B cell (primary cell): Measurements from ENCODE around the gene KRTAP10-8. TPM values are rescaled to one million over a fixed set of nuclear protein-coding genes. Genes with fewer than 3 reads are reported as not detected.
"Not testable (repeated sequence)": the region's sequence is repeated elsewhere in the genome, so short reads cannot be mapped to it uniquely, and the experiment has no call there.

Experiments
- ATAC-seq: fragments of 200-7000 bp; cut with Tn5 transposase; one replicate; pipeline ENCODE4 v1.10.0; 2021; ENCODE audit warnings: low read depth, mild to moderate bottlenecking, moderate number of reproducible peaks, moderate library complexity
- CTCF ChIA-PET: fragments of 350-600 bp; sonication (Branson Sonifier 250); formaldehyde crosslinking; loops from one replicate; lab custom pipeline; 2021; ENCODE audit warnings: antibody characterized with exemption, inconsistent platforms; lab: Charles Lee
- POLR2A ChIA-PET: fragments of 350-600 bp; sonication (Branson Sonifier 250); formaldehyde crosslinking; loops from one replicate; lab custom pipeline; 2021; ENCODE audit warnings: antibody characterized with exemption; lab: Charles Lee
- DNase-seq: peaks from one replicate; pipeline ENCODE4 v3.0.0; 2013
- H2AFZ ChIP-seq: 2 replicates; pipeline ENCODE4 v1.6.1; 2012; ENCODE audit warnings: mild to moderate bottlenecking, low read depth, low read length; ENCODE audit not compliant: insufficient read depth, poor library complexity, severe bottlenecking
- H3K27ac ChIP-seq, 2 donors: 1 replicate in 1 of 2; 2 replicates in 1 of 2; pipeline ENCODE4 v1.5.1; 2012 to 2013; ENCODE audit warnings: low read length in 2 of 2, mild to moderate bottlenecking in 2 of 2, moderate library complexity in 1 of 2
- H3K27me3 ChIP-seq, 4 experiments: fragments of 200-600 bp in 1 of 4; sonication (generic) in 1 of 4; replicated peaks in 1 of 4; 1 replicate in 2 of 4; 2 replicates in 2 of 4; pipeline versions ENCODE4 v1.6.1 to v1.7.0; 2013 to 2016; ENCODE audit warnings: low read length in 3 of 4, mild to moderate bottlenecking in 2 of 4, mixed read lengths in 1 of 4, moderate library complexity in 1 of 4; ENCODE audit not compliant: insufficient read depth in 4 of 4, control insufficient read depth in 3 of 4; ENCODE audit errors: control extremely low read depth in 1 of 4
- H3K36me3 ChIP-seq, 2 experiments: replicated peaks in 1 of 2; 1 replicate in 1 of 2; 2 replicates in 1 of 2; pipeline versions ENCODE4 v1.6.1 to v1.7.1; 2013; ENCODE audit warnings: low read length in 1 of 2; ENCODE audit not compliant: insufficient read depth in 2 of 2, control insufficient read depth in 1 of 2; ENCODE audit errors: control extremely low read depth in 1 of 2, extremely low read depth in 1 of 2
- H3K4me1 ChIP-seq, 2 donors: fragments of 200-600 bp in 1 of 2; sonication (generic) in 1 of 2; 1 replicate in 1 of 2; 2 replicates in 1 of 2; pipeline versions ENCODE4 v1.5.1 to v1.6.1; 2013 to 2017; ENCODE audit warnings: low read length in 2 of 2; ENCODE audit not compliant: control insufficient read depth in 2 of 2, insufficient read depth in 2 of 2
- H3K4me2 ChIP-seq: replicated peaks from 2 replicates; pipeline ENCODE3; 2012; ENCODE audit warnings: mild to moderate bottlenecking, low read depth, low read length; ENCODE audit not compliant: poor library complexity, severe bottlenecking
- H3K4me3 ChIP-seq, 5 experiments: fragments of 200-600 bp in 1 of 5; sonication (generic) in 1 of 5; 1 replicate in 3 of 5; 2 replicates in 2 of 5; pipeline versions ENCODE4 v1.5.1 to v1.7.0; 2011 to 2016; ENCODE audit warnings: low read length in 4 of 5, mild to moderate bottlenecking in 4 of 5, low read depth in 2 of 5, control low read depth in 1 of 5, moderate library complexity in 1 of 5; ENCODE audit not compliant: insufficient read depth in 1 of 5; ENCODE audit errors: control extremely low read depth in 1 of 5, extremely low read depth in 1 of 5
- H3K79me2 ChIP-seq: fragments of 200-600 bp; sonication (generic); one replicate; pipeline ENCODE4 v1.6.0; 2016; ENCODE audit warnings: low read length; ENCODE audit not compliant: control insufficient read depth, insufficient read depth
- H3K9ac ChIP-seq: fragments of 200-600 bp; sonication (generic); 2 replicates; pipeline ENCODE4 v1.6.1; 2017; ENCODE audit warnings: mild to moderate bottlenecking, low read length, moderate library complexity
- H3K9me3 ChIP-seq, 3 donors: one replicate each; pipeline versions ENCODE4 v1.6.1 to v1.7.1; 2013; ENCODE audit warnings: low read length in 2 of 3; ENCODE audit not compliant: control insufficient read depth in 2 of 3, insufficient read depth in 1 of 3; ENCODE audit errors: control extremely low read depth in 1 of 3
- H4K20me1 ChIP-seq: 2 replicates; pipeline ENCODE4 v1.6.0; 2012; ENCODE audit warnings: mild to moderate bottlenecking, low read length; ENCODE audit not compliant: insufficient read depth, control insufficient read depth, poor library complexity, severe bottlenecking
- H3K27ac Mint-ChIP-seq: one replicate; pipeline ENCODE4 v1.8.0; 2021; ENCODE audit warnings: mixed read lengths
- H3K27me3 Mint-ChIP-seq: one replicate; pipeline ENCODE4 v1.8.0; 2021; ENCODE audit warnings: mixed read lengths
- H3K4me1 Mint-ChIP-seq: one replicate; pipeline ENCODE4 v1.8.0; 2021; ENCODE audit warnings: mixed read lengths
- H3K4me3 Mint-ChIP-seq: one replicate; pipeline ENCODE4 v1.8.0; 2021; ENCODE audit warnings: mixed read lengths
- H3K9me3 Mint-ChIP-seq: one replicate; pipeline ENCODE4 v1.8.0; 2022; ENCODE audit warnings: mixed read lengths; ENCODE audit not compliant: insufficient read depth
- EZH2 ChIP-seq: IDR thresholded peaks from 2 replicates; pipeline ENCODE4 v1.6.1; 2012; ENCODE audit warnings: borderline replicate concordance, low read depth, mild to moderate bottlenecking, moderate library complexity, low read length; ENCODE audit not compliant: insufficient read depth, poor library complexity, severe bottlenecking
- WGBS: methylation state at CpG from one replicate; pipeline ENCODE4 v1.1.5; 2013; ENCODE audit warnings: missing lambda C conversion rate; ENCODE audit not compliant: insufficient coverage; 5-methylcytosine and 5-hydroxymethylcytosine counted together
- intact Hi-C: fragments of 100-400 bp; cut with micrococcal nuclease; formaldehyde crosslinking; loops from one replicate; pipeline ENCODE4 v1.10.0; 2022
- polyA plus RNA-seq: library from polyadenylated mRNA; depleted of rRNA; stranded (reverse); fragments of >200 nt; gene quantifications from 2 replicates; pipeline ENCODE4 v1.2.3, GENCODE V29; 2012
- total RNA-seq, 2 donors: library from RNA; stranded (reverse); fragments of 120-200 nt in 1 of 2; gene quantifications; 1 replicate in 1 of 2; 2 replicates in 1 of 2; pipeline versions ENCODE4 v1.2.3 to v1.2.4, GENCODE V29; 2013 to 2022
- TF ChIP-seq, protein P1 (sequence below): fragments of 200-600 bp; IDR thresholded peaks from one replicate; pipeline ENCODE4 v1.8.0; 2022; ENCODE audit warnings: antibody characterized with exemption, mild to moderate bottlenecking

The KRTAP10-8 gene
- total and polyA plus RNA-seq, 2 donors (not counting 1 experiment from before 2014, with no cell fraction given), result not detected

DNA sequence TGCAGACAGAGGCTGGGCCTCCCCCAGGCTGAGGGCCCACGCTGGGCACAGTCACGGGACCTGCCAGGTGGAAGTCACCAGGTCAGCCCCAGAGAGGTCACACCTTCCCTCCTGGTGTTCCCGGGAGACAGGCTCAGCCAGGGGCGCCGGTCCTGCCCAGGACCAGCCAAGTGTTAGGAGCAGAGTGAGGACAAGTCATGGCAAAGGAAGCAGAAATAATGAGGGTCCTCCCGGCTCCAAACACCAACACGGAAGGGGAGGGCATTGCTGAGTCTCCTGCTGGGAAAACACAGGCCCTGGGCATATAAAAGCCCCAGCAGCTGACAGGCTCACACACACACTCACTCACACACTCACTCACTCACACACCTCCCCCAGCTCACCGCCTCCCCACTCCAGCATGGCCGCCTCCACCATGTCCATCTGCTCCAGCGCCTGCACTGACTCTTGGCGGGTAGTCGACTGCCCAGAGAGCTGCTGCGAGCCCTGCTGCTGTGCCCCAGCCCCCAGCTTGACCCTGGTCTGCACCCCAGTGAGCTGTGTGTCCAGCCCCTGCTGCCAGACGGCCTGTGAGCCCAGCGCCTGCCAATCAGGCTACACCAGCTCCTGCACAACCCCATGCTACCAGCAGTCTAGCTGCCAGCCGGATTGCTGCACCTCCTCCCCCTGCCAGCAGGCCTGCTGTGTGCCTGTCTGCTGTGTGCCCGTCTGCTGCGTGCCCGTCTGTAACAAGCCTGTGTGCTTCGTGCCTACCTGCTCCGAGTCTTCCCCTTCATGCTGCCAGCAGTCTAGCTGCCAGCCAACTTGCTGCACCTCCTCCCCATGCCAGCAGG lies 25.4 kb downstream of the KRTAP10-8 start, which contains the start of gene KRTAP10-10:
KRTAP10-10 (plus strand) TSS at position 339 of the 833 bp plus-strand sequence; CDS start at position 401, 62 bp downstream.
- H3K79me2 ChIP-seq, result no peaks in the 10 kb centered on the region
- ATAC-seq (no peak), DNase-seq (no peak)
- ChIA-PET CTCF (no interaction called here), POLR2A (interaction anchor here (0.6 kb wide), 1 partner anchor 143 kb away, joined by 13 read pairs; no protein-coding TSS in a partner anchor)
- H3K4me1 ChIP-seq, result no peaks in the 10 kb centered on the region
- Mint-ChIP-seq H3K27me3 (peaks cover 31% of the 10 kb centered on the region), H3K4me3 (no peak within 1 kb of the TSS), H3K4me1 (no peaks in the 10 kb centered on the region), H3K9me3 (peaks cover 6% of the 10 kb centered on the region), H3K27ac (no peak within 1 kb of the TSS)
- WGBS, result 72% methylated on average over 13 of the region's 21 CpGs
- no peak for TF ChIP-seq EZH2
- TF ChIP-seq, protein P1, sequence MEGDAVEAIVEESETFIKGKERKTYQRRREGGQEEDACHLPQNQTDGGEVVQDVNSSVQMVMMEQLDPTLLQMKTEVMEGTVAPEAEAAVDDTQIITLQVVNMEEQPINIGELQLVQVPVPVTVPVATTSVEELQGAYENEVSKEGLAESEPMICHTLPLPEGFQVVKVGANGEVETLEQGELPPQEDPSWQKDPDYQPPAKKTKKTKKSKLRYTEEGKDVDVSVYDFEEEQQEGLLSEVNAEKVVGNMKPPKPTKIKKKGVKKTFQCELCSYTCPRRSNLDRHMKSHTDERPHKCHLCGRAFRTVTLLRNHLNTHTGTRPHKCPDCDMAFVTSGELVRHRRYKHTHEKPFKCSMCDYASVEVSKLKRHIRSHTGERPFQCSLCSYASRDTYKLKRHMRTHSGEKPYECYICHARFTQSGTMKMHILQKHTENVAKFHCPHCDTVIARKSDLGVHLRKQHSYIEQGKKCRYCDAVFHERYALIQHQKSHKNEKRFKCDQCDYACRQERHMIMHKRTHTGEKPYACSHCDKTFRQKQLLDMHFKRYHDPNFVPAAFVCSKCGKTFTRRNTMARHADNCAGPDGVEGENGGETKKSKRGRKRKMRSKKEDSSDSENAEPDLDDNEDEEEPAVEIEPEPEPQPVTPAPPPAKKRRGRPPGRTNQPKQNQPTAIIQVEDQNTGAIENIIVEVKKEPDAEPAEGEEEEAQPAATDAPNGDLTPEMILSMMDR, result no peak
- peaks cover 0 to 18% (median 0%) of the 10 kb centered on the region in 4 experiments for H3K27me3 ChIP-seq
- no peak within 1 kb of the TSS for H3K4me2 ChIP-seq
- H3K9ac ChIP-seq, result no peak within 1 kb of the TSS
- H2AFZ ChIP-seq, result no peak within 1 kb of the TSS
- H3K4me3 ChIP-seq, result no peak within 1 kb of the TSS
- intact Hi-C loops, result no loop called here
- no peaks in the 10 kb centered on the region for H4K20me1 ChIP-seq
- peaks cover 0 to 27% (median 11%) of the 10 kb centered on the region in 3 donors for H3K9me3 ChIP-seq
- no peak within 1 kb of the TSS for H3K27ac ChIP-seq
- no peaks in the 10 kb centered on the region for H3K36me3 ChIP-seq

DNA sequence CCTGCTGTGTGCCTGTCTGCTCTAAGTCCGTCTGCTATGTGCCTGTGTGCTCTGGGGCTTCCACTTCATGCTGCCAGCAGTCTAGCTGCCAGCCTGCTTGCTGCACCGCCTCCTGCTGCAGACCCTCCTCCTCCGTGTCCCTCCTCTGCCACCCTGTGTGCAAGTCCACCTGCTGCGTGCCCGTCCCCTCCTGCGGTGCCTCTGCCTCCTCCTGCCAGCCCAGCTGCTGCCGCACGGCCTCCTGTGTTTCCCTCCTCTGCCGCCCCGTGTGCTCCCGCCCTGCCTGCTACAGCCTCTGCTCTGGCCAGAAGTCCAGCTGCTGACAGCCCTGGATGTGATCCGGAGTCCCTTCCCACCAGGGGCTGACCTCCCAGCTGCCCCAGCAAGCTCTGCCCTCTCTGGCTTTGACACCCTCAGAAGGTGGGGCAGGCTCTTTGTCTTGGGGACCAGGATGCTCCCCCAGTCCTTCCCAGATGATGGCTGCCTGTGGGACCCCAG lies 26.0 kb downstream of the KRTAP10-8 start:
- H3K27ac ChIP-seq, H3K36me3 ChIP-seq, H3K4me1 Mint-ChIP-seq, H3K9ac ChIP-seq, H4K20me1 ChIP-seq, H3K27ac Mint-ChIP-seq, H3K4me2 ChIP-seq, H3K4me3 ChIP-seq, intact Hi-C loops, H3K4me1 ChIP-seq, H2AFZ ChIP-seq, CTCF ChIA-PET, DNase-seq, H3K9me3 Mint-ChIP-seq, H3K4me3 Mint-ChIP-seq, H3K79me2 ChIP-seq, ATAC-seq: not testable (repeated sequence)
- Histone ChIP-seq H3K27me3 (peaks cover 0 to 18% (median 0%) of the 10 kb centered on the region in 4 experiments), H3K9me3 (peaks cover 0 to 22% (median 8%) of the 10 kb centered on the region in 3 donors)
- H3K27me3 Mint-ChIP-seq, result peaks cover 31% of the 10 kb centered on the region
- POLR2A ChIA-PET, result interaction anchor here (0.6 kb wide), 1 partner anchor 144 kb away, joined by 13 read pairs; no protein-coding TSS in a partner anchor
- WGBS, result 92% methylated on average over 2 of the region's 12 CpGs

DNA sequence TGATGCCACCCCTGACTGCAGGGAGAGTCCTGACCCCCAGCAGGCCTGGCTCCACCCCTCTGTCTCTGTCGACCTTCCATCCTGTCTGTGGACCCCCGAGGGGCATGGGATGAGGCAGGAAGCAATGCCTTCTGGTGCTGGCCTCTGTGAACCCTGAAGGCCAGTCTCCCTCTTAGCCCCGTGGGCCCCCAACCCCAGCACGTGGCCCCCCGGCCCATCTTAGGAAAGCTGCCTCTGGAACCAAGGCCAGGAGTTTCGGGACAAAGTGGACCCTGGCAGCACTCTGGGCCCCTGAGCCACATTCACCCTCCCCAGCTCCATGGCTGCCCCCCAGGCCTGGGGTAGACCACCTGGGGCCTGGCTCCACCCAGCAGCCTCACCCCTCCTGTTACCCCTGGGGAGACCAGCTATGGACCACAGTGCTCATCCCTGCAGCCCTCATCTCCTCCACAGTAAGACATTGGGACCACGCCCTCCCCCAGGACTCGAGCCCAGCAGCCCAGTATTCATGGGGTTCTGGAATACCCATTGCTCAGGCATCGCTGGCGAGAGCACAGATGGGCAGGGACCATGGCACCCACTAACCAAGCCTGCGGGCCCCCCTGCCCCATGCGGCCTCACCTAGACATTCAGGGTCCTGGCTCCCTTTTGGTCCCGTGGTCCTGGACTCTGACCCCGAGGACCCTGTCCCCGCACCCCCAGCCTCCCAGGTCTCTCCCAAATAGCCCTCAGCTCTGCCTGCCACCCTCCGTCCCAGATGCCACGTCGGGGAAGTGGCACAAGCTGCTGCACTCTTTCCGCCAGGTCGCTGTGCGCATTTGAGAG lies 26.8 kb downstream of the KRTAP10-8 start:
- DNase-seq, H3K36me3 ChIP-seq, intact Hi-C loops, H3K4me1 Mint-ChIP-seq, H3K9ac ChIP-seq, H2AFZ ChIP-seq, H3K9me3 Mint-ChIP-seq, H3K4me2 ChIP-seq, ATAC-seq, H3K4me3 Mint-ChIP-seq, H3K27ac Mint-ChIP-seq, H3K4me1 ChIP-seq, H3K27ac ChIP-seq, H3K79me2 ChIP-seq, H3K4me3 ChIP-seq, CTCF ChIA-PET, POLR2A ChIA-PET, H4K20me1 ChIP-seq: not testable (repeated sequence)
- peaks cover 31% of the 10 kb centered on the region for H3K27me3 Mint-ChIP-seq
- Histone ChIP-seq H3K9me3 (peaks cover 0 to 24% (median 8%) of the 10 kb centered on the region in 3 donors), H3K27me3 (peaks cover 0 to 18% (median 0%) of the 10 kb centered on the region in 4 experiments)
- WGBS, result 93% methylated on average over 13 of the region's 21 CpGs
